HCT116 (cell line): ENCODE data around the gene ACER3. TPM values are rescaled to one million over a fixed set of nuclear protein-coding genes. Genes with fewer than 3 reads are reported as not detected.
A peak's percentile ranks its signal among the peaks of the same experiment; 100 is the strongest.

Source experiments
- ATAC-seq: fragments of 200-7000 bp; cut with Tn5 transposase; 2 replicates; pipeline ENCODE4 v1.9.1; 2020; ENCODE audit warnings: mild to moderate bottlenecking, moderate library complexity
- BruUV-seq: library from RNA; stranded (reverse); fragments of 400-500 nt; replicated peaks from 2 replicates; lab custom pipeline; 2021; lab: Mats Ljungman, UMichigan
- CTCF ChIA-PET: fragments of 300-600 bp; sonication (Branson Sonifier 250); formaldehyde crosslinking; loops from one replicate; lab custom pipeline; 2021; ENCODE audit warnings: antibody characterized with exemption; lab: Charles Lee
- POLR2A ChIA-PET: fragments of 300-600, 350-600 bp; sonication (Branson Sonifier 250); formaldehyde crosslinking; loops from one replicate; lab custom pipeline; 2021; ENCODE audit warnings: antibody characterized with exemption; lab: Charles Lee
- RAD21 ChIA-PET, 2 experiments: fragments of 300-600 bp; sonication (Branson Sonifier 250); formaldehyde crosslinking; loops; one replicate each; lab custom pipeline; 2023; ENCODE audit warnings: low total read pairs in 2 of 2; ENCODE audit not compliant: uncharacterized antibody in 2 of 2, unreplicated experiment in 2 of 2, low non-redundant PET in 1 of 2; lab: Charles Lee
- DNase-seq: peaks from one replicate; pipeline ENCODE4 v3.0.0-alpha.2; 2010; ENCODE audit warnings: low read depth, low spot score
- H2AFZ ChIP-seq: fragments of 200-600 bp; shearing (Covaris generic), sonication (generic); 2 replicates; pipeline ENCODE4 v1.6.1; 2017; ENCODE audit warnings: low read depth, mixed run types, mixed read lengths, antibody characterized with exemption, low read length; ENCODE audit not compliant: poor library complexity, severe bottlenecking
- H3K27ac ChIP-seq: 2 replicates; pipeline ENCODE4 v1.5.1; 2012; ENCODE audit warnings: low read depth, low read length
- H3K27me3 ChIP-seq: fragments of 200-600 bp; sonication (generic); 2 replicates; pipeline ENCODE4 v1.6.1; 2016; ENCODE audit warnings: mixed run types, low read length, mixed read lengths; ENCODE audit not compliant: insufficient read depth
- H3K36me3 ChIP-seq, 2 experiments: fragments of 200-500 bp in 1 of 2; fragments of 200-600 bp in 1 of 2; sonication (Bioruptor generic) in 1 of 2; sonication (generic) in 1 of 2; 2 replicates each; pipeline versions ENCODE4 v1.5.1 to v1.6.1; 2014 to 2016; ENCODE audit warnings: low read length in 2 of 2, inconsistent platforms in 1 of 2, mixed read lengths in 1 of 2, mixed run types in 1 of 2; ENCODE audit not compliant: insufficient read depth in 2 of 2, control insufficient read depth in 1 of 2
- H3K4me1 ChIP-seq, 2 experiments: fragments of 200-600 bp in 1 of 2; sonication (generic) in 1 of 2; 2 replicates each; pipeline versions ENCODE4 v1.5.1 to v1.6.1; 2012 to 2017; ENCODE audit warnings: low read length in 2 of 2, inconsistent platforms in 1 of 2, mild to moderate bottlenecking in 1 of 2, mixed read lengths in 1 of 2, mixed run types in 1 of 2, moderate library complexity in 1 of 2; ENCODE audit not compliant: insufficient read depth in 2 of 2, control insufficient read depth in 1 of 2
- H3K4me2 ChIP-seq: fragments of 200-600 bp; sonication (generic); 2 replicates; pipeline ENCODE4 v1.6.1; 2017; ENCODE audit warnings: mixed run types, low read length, mixed read lengths
- H3K4me3 ChIP-seq, 2 experiments: fragments of 200-600 bp in 1 of 2; sonication (generic) in 1 of 2; replicated peaks in 1 of 2; 2 replicates each; pipeline ENCODE4 v1.5.1; 2011 to 2016; ENCODE audit warnings: low read length in 2 of 2, control low read depth in 1 of 2, low read depth in 1 of 2, mild to moderate bottlenecking in 1 of 2, mixed read lengths in 1 of 2, mixed run types in 1 of 2
- H3K79me2 ChIP-seq: fragments of 200-600 bp; sonication (generic); 2 replicates; pipeline ENCODE4 v1.6.1; 2017; ENCODE audit warnings: mild to moderate bottlenecking, mixed run types, low read length, moderate library complexity, mixed read lengths; ENCODE audit not compliant: insufficient read depth
- H3K9ac ChIP-seq: fragments of 200-600 bp; sonication (generic); 2 replicates; pipeline ENCODE4 v1.6.1; 2016; ENCODE audit warnings: low read length, mixed read lengths
- H3K9me2 ChIP-seq: fragments of 200-600 bp; sonication (generic), shearing (Covaris generic); 2 replicates; pipeline ENCODE4 v1.6.1; 2017; ENCODE audit warnings: mixed run types, mild to moderate bottlenecking, moderate library complexity; ENCODE audit not compliant: insufficient read depth
- H3K9me3 ChIP-seq, 2 experiments: fragments of 200-500 bp in 1 of 2; fragments of 200-600 bp in 1 of 2; sonication (Bioruptor generic) in 1 of 2; sonication (generic) in 1 of 2; 2 replicates each; pipeline ENCODE4 v1.6.1; 2014 to 2017; ENCODE audit warnings: low read length in 2 of 2, mixed read lengths in 2 of 2, inconsistent platforms in 1 of 2, low read depth in 1 of 2, mild to moderate bottlenecking in 1 of 2, mixed run types in 1 of 2, moderate library complexity in 1 of 2; ENCODE audit not compliant: control insufficient read depth in 1 of 2, insufficient read depth in 1 of 2
- H4K20me1 ChIP-seq: fragments of 200-600 bp; sonication (generic), shearing (Covaris generic); 2 replicates; pipeline ENCODE4 v1.6.1; 2017; ENCODE audit warnings: mixed run types, mild to moderate bottlenecking, moderate library complexity; ENCODE audit not compliant: insufficient read depth
- ATF3 ChIP-seq: IDR thresholded peaks from 2 replicates; pipeline ENCODE4 v1.6.1; 2012
- EGR1 ChIP-seq: IDR thresholded peaks from 2 replicates; pipeline ENCODE4 v1.6.1; 2012; ENCODE audit warnings: low read depth
- ELF1 ChIP-seq: IDR thresholded peaks from 2 replicates; pipeline ENCODE4 v1.6.1; 2012; ENCODE audit warnings: low read depth, borderline replicate concordance
- FOSL1 ChIP-seq: IDR thresholded peaks from 2 replicates; pipeline ENCODE4 v1.6.1; 2012; ENCODE audit warnings: low read depth
- MAX ChIP-seq: IDR thresholded peaks from 2 replicates; pipeline ENCODE4 v1.6.1; 2012
- POLR2AphosphoS5 ChIP-seq: IDR thresholded peaks from 2 replicates; pipeline ENCODE4 v1.6.1; 2011; ENCODE audit warnings: mild to moderate bottlenecking, low read depth, low read length, moderate library complexity
- SIN3A ChIP-seq: IDR thresholded peaks from 2 replicates; pipeline ENCODE4 v1.6.1; 2012; ENCODE audit warnings: low read depth
- SP1 ChIP-seq: IDR thresholded peaks from 2 replicates; pipeline ENCODE4 v1.6.1; 2012; ENCODE audit warnings: low read depth
- ZBTB33 ChIP-seq: IDR thresholded peaks from 2 replicates; pipeline ENCODE4 v1.6.1; 2011; ENCODE audit warnings: mild to moderate bottlenecking, low read length, moderate library complexity; ENCODE audit not compliant: insufficient replicate concordance; ENCODE audit errors: extremely low read depth
- ZNF274 ChIP-seq: fragments of 200-500 bp; sonication (Bioruptor generic); IDR thresholded peaks from 2 replicates; pipeline ENCODE4 v1.6.1; 2014; ENCODE audit warnings: mild to moderate bottlenecking, low read depth, low read length, inconsistent platforms
- intact Hi-C: fragments of 100-400 bp; cut with micrococcal nuclease; formaldehyde crosslinking; loops from 2 replicates; pipeline ENCODE4 v1.10.0; 2022
- total RNA-seq: library from RNA; stranded (reverse); gene quantifications from one replicate; pipeline ENCODE4 v1.2.1, GENCODE V29; 2021; ENCODE audit not compliant: unreplicated experiment

The ACER3 gene
- total RNA-seq, 1 experiment from 2014 or later: 19.1 TPM

- Histone ChIP-seq H3K79me2 (no peaks in the 10 kb centered on the region), H3K9ac (no peak overlapping the region), H3K4me3 (no peak overlapping the region), H3K9me3 (no peaks in the 10 kb centered on the region), H3K9me2 (no peaks in the 10 kb centered on the region), H2AFZ (no peak overlapping the region), H3K27ac (no peak overlapping the region), H3K4me1 (peaks cover 4 to 17% of the 10 kb centered on the region in 2 experiments; a peak in 3 of 4 replicates), H4K20me1 (no peaks in the 10 kb centered on the region), H3K4me2 (0 out of 2 replicates have a peak overlapping the region, but pooled peaks have one; percentile 34), H3K27me3 (no peaks in the 10 kb centered on the region), H3K36me3 (no peaks in the 10 kb centered on the region)
- BruUV-seq: no TSS peak
- ChIA-PET CTCF (interaction anchor here (1.1 kb wide), 1 partner anchor 119 kb away, joined by 4 read pairs; no protein-coding TSS in a partner anchor), RAD21 (no interaction called here), POLR2A (no interaction called here)
- no peak for TF ChIP-seq SIN3A
- no peak for TF ChIP-seq ATF3
- no peak for TF ChIP-seq SP1
- TF ChIP-seq ZNF274: no peak
- no peak for TF ChIP-seq ELF1
- TF ChIP-seq MAX: no peak
- TF ChIP-seq ZBTB33: no peak
- no peak for TF ChIP-seq POLR2AphosphoS5
- no peak for TF ChIP-seq FOSL1
- no peak for TF ChIP-seq EGR1
- DNase-seq: no peak
- intact Hi-C loops: no loop called here
- 0 out of 2 replicates have a peak, but pooled peaks have one; percentile 13 for ATAC-seq
Observed at GRCh38 chr11:77038825-77039326, 178.2 kb downstream of the ACER3 start.
